Measurements from ENCODE around the gene ALG9. TPM values are rescaled to one million over a fixed set of nuclear protein-coding genes. Genes with fewer than 3 reads are reported as not detected.

The ALG9 gene
- total RNA-seq, 1 experiment from 2014 or later = 27.8 TPM

- Histone ChIP-seq H3K4me2 (peak overlapping the region; percentile 68), H3K79me2 (ENCODE audit: low read depth) (0 out of 2 replicates have a peak, but pooled peaks cover 9% of the 10 kb centered on the region), H2AFZ (no peak overlapping the region), H3K4me3 (peak overlapping the region; percentile 16; the same call in 1 of the 2 replicates), H3K27me3 (ENCODE audit: insufficient read depth, low read depth) (no peaks in the 10 kb centered on the region), H3K9me2 (ENCODE audit: insufficient read depth) (no peaks in the 10 kb centered on the region), H3K36me3 (ENCODE audit: low read depth) (peaks cover 16% of the 10 kb centered on the region), H3K4me1 (replicated peaks; ENCODE audit: insufficient read depth) (peaks cover 93% of the 10 kb centered on the region), H3K27ac (peak overlapping the region; percentile 98), H3F3A (ENCODE audit: insufficient read depth, low read depth) (peaks cover 86% of the 10 kb centered on the region), H4K20me1 (ENCODE audit: insufficient read depth) (no peaks in the 10 kb centered on the region), H3K9me3 (ENCODE audit: insufficient read depth, low read depth) (no peaks in the 10 kb centered on the region)
- BruUV-seq (replicated peaks) = no TSS peak
- intact Hi-C loops (cut with micrococcal nuclease; ENCODE audit: unreplicated experiment) = loop anchor here (1.0 to 10.0 kb wide), 3 partner anchors 33 to 561 kb away; partner anchors contain the start of genes CFAP68, FDXACB1 and SIK2
- TF ChIP-seq EZH2 (IDR thresholded peaks at IDR 0.05; ENCODE audit: low read depth) (no peak), CTCF (conservative IDR thresholded peaks at IDR 0.05) (no peak)
- ChIA-PET POLR2A (ENCODE audit: unreplicated experiment) (interaction anchor here (0.7 kb wide), 3 partner anchors 33 to 475 kb away, joined by 3 to 4 read pairs (median 4); no protein-coding TSS in a partner anchor), CTCF (interaction anchor here (0.8 to 1.9 kb wide), 5 partner anchors 20 to 435 kb away, joined by 3 to 8 read pairs (median 6); no protein-coding TSS in a partner anchor)
- DNase-seq = peak; percentile 8 to 96
Observed at GRCh38 chr11:111845276-111846028, 25.9 kb downstream of the ALG9 start.

DNA sequence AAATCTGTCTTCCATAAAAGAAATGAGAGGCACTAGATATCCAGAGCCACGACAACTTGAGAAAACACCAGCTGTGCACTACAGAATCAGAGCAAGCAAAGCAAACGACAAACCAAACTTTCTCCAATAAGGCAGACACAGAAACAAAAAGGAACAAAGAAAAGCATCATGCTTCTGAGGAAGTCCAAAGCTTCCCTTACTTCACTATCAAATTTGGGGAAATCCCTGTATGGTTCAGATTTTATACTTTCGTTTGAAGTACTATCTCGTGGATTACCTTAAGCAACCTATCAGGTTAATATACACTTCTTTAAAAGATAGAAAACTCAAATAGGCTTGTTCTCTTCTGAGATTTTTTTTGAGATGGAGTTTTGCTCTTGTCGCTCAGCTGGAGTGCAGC, 27.7 kb downstream of the ALG9 start:
- no peak for DNase-seq
- 0 out of 2 replicates have a peak, but pooled peaks cover 9% of the 10 kb centered on the region for H3K79me2 ChIP-seq (ENCODE audit: low read depth)
- ChIA-PET CTCF (no interaction called here), POLR2A (ENCODE audit: unreplicated experiment) (no interaction called here)
- H4K20me1 ChIP-seq (ENCODE audit: insufficient read depth) = no peaks in the 10 kb centered on the region
- peaks cover 13% of the 10 kb centered on the region for H3K36me3 ChIP-seq (ENCODE audit: low read depth)
- H3K27ac ChIP-seq = peak overlapping the region; percentile 98
- BruUV-seq (replicated peaks) = no TSS peak
- TF ChIP-seq CTCF (conservative IDR thresholded peaks at IDR 0.05) (no peak), EZH2 (IDR thresholded peaks at IDR 0.05; ENCODE audit: low read depth) (no peak)
- intact Hi-C loops (cut with micrococcal nuclease; ENCODE audit: unreplicated experiment) = loop anchor here (5.0 to 10.0 kb wide), 3 partner anchors 66 to 559 kb away; no protein-coding TSS in a partner anchor
- H3K27me3 ChIP-seq (ENCODE audit: insufficient read depth, low read depth) = no peaks in the 10 kb centered on the region
- peak overlapping the region; percentile 68 for H3K4me2 ChIP-seq
- no peak overlapping the region for H2AFZ ChIP-seq
- no peaks in the 10 kb centered on the region for H3K9me2 ChIP-seq (ENCODE audit: insufficient read depth)
- peaks cover 79% of the 10 kb centered on the region for H3F3A ChIP-seq (ENCODE audit: insufficient read depth, low read depth)
- H3K4me1 ChIP-seq (replicated peaks; ENCODE audit: insufficient read depth) = peaks cover 91% of the 10 kb centered on the region
- no peaks in the 10 kb centered on the region for H3K9me3 ChIP-seq (ENCODE audit: insufficient read depth, low read depth)
- no peak overlapping the region for H3K4me3 ChIP-seq

DNA sequence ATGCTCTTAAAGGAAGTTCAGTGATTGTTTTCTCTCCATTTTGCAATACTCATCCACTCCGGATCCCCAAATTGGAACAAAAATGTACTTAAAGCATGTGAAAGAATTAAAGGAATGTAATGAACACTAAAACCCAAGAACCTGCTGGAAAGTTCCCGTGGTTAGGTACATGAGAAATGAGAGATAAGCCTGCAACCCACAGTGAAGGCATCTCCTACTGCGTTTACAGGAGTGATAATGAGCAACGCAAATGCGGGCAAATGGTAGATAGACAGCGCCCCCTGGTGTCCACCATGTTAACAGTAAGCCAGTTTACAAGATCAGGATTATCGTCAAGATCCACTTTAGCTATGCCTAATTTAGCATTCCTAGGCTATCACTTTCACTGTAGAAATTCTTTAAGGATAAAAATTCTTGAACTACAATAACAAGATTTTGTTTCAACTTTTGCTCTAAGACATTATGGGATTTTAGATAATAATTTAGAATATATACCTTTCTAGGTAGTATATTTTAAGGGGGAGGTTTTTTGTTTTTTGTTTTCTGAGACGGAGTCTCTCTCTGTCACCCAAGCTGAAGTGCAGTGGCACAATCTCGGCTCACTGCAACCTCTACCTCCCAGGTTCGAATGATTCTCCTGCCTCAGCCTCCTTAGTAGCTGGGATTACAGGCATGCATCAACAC, 29.9 kb downstream of the ALG9 start:
- peak; percentile 72 to 84 for DNase-seq
- Histone ChIP-seq H3K9me3 (ENCODE audit: insufficient read depth, low read depth) (no peaks in the 10 kb centered on the region), H3F3A (ENCODE audit: insufficient read depth, low read depth) (peaks cover 57% of the 10 kb centered on the region), H2AFZ (no peak overlapping the region), H3K9me2 (ENCODE audit: insufficient read depth) (no peaks in the 10 kb centered on the region), H3K79me2 (ENCODE audit: low read depth) (0 out of 2 replicates have a peak, but pooled peaks cover 9% of the 10 kb centered on the region), H3K36me3 (ENCODE audit: low read depth) (peaks cover 29% of the 10 kb centered on the region), H3K27ac (peak overlapping the region; percentile 50), H3K27me3 (ENCODE audit: insufficient read depth, low read depth) (no peaks in the 10 kb centered on the region), H3K4me1 (replicated peaks; ENCODE audit: insufficient read depth) (peaks cover 79% of the 10 kb centered on the region), H4K20me1 (ENCODE audit: insufficient read depth) (no peaks in the 10 kb centered on the region), H3K4me2 (peak overlapping the region; percentile 17), H3K4me3 (no peak overlapping the region)
- intact Hi-C loops (cut with micrococcal nuclease; ENCODE audit: unreplicated experiment) = loop anchor here (1.0 to 10.0 kb wide), 5 partner anchors 64 to 557 kb away; no protein-coding TSS in a partner anchor
- CTCF ChIA-PET = interaction anchor here (0.6 to 1.2 kb wide), 2 partner anchors 75 to 570 kb away, joined by 3 to 4 read pairs; partner anchors contain the start of gene PPP2R1B
- no TSS peak for BruUV-seq (replicated peaks)
- POLR2A ChIA-PET (ENCODE audit: unreplicated experiment) = no interaction called here
- TF ChIP-seq EZH2 (IDR thresholded peaks at IDR 0.05; ENCODE audit: low read depth) (no peak), CTCF (conservative IDR thresholded peaks at IDR 0.05) (peak; percentile 98)
